Measurements from ENCODE around the gene KIAA1671. TPM values are rescaled to one million over a fixed set of nuclear protein-coding genes. Genes with fewer than 3 reads are reported as not detected.
A peak's percentile ranks its signal among the peaks of the same experiment; 100 is the strongest.

Gene KIAA1671
- total RNA-seq, 1 experiment from 2014 or later, result 68.1 TPM

- CTCF ChIA-PET, result interaction anchor here (0.6 to 3.0 kb wide), 8 partner anchors 12 to 87 kb away, joined by 3 to 13 read pairs (median 4); no protein-coding TSS in a partner anchor
- BruUV-seq (replicated peaks), result no TSS peak
These were observed 73.2 kb downstream of the KIAA1671 start for GRCh38 chr22:25025491-25026400.

GRCh38 chr22:25027043-25027906 lies 74.8 kb downstream of the KIAA1671 start:
- DNase-seq (ENCODE audit: unreplicated experiment), result peak; percentile 40
- ChIA-PET POLR2A (interaction anchor here (0.6 to 2.2 kb wide), 8 partner anchors 19 to 263 kb away, joined by 3 to 8 read pairs (median 4); partner anchors contain the start of gene KIAA1671), CTCF (interaction anchor here (0.5 to 3.0 kb wide), 18 partner anchors 14 to 174 kb away, joined by 3 to 13 read pairs (median 4); partner anchors contain the start of gene KIAA1671)
- Mint-ChIP-seq H3K36me3 (ENCODE audit: insufficient read depth, unreplicated experiment) (peaks cover 66% of the 10 kb centered on the region), H3K27me3 (ENCODE audit: insufficient read depth, unreplicated experiment) (no peaks in the 10 kb centered on the region), H3K27ac (ENCODE audit: low read depth, unreplicated experiment) (peak overlapping the region; percentile 79), H3K4me3 (ENCODE audit: unreplicated experiment) (peak overlapping the region; percentile 13), H3K4me1 (ENCODE audit: insufficient read depth, unreplicated experiment) (peaks cover 28% of the 10 kb centered on the region), H3K9me3 (ENCODE audit: unreplicated experiment) (no peaks in the 10 kb centered on the region)
- intact Hi-C loops (cut with micrococcal nuclease), result loop anchor here (5.0 kb wide), 1 partner anchor 35 kb away; no protein-coding TSS in a partner anchor
- TF ChIP-seq CTCF (IDR thresholded peaks at IDR 0.05; ENCODE audit: unreplicated experiment), result no peak
- BruUV-seq (replicated peaks), result no TSS peak

More at GRCh38 chr22:25025491-25026400, 73.2 kb downstream of the KIAA1671 start:
- Mint-ChIP-seq H3K4me1 (ENCODE audit: insufficient read depth, unreplicated experiment) (peaks cover 28% of the 10 kb centered on the region), H3K4me3 (ENCODE audit: unreplicated experiment) (peak overlapping the region; percentile 13), H3K27ac (ENCODE audit: low read depth, unreplicated experiment) (peak overlapping the region; percentile 79), H3K27me3 (ENCODE audit: insufficient read depth, unreplicated experiment) (no peaks in the 10 kb centered on the region), H3K9me3 (ENCODE audit: unreplicated experiment) (no peaks in the 10 kb centered on the region), H3K36me3 (ENCODE audit: insufficient read depth, unreplicated experiment) (peaks cover 70% of the 10 kb centered on the region)
- DNase-seq (ENCODE audit: unreplicated experiment), result peak; percentile 54
- POLR2A ChIA-PET, result interaction anchor here (1.0 to 2.2 kb wide), 5 partner anchors 11 to 73 kb away, joined by 3 to 8 read pairs (median 5); partner anchors contain the start of gene KIAA1671
- TF ChIP-seq CTCF (IDR thresholded peaks at IDR 0.05; ENCODE audit: unreplicated experiment), result no peak
- intact Hi-C loops (cut with micrococcal nuclease), result loop anchor here (5.0 kb wide), 1 partner anchor 33 kb away; no protein-coding TSS in a partner anchor

GRCh38 chr22:25027959-25028840 lies 75.7 kb downstream of the KIAA1671 start:
- H3K9me3 Mint-ChIP-seq (ENCODE audit: unreplicated experiment), result no peaks in the 10 kb centered on the region
- no peak overlapping the region for H3K4me3 Mint-ChIP-seq (ENCODE audit: unreplicated experiment)
- DNase-seq (ENCODE audit: unreplicated experiment), result no peak
- H3K27ac Mint-ChIP-seq (ENCODE audit: low read depth, unreplicated experiment), result peak overlapping the region; percentile 79
- intact Hi-C loops (cut with micrococcal nuclease), result loop anchor here (1.0 to 5.0 kb wide), 2 partner anchors 36 to 76 kb away; partner anchors contain the start of gene KIAA1671
- TSS peak; percentile 9 for BruUV-seq (replicated peaks)
- POLR2A ChIA-PET, result interaction anchor here (0.5 to 2.2 kb wide), 5 partner anchors 14 to 75 kb away, joined by 3 to 8 read pairs (median 4); partner anchors contain the start of gene KIAA1671
- no peaks in the 10 kb centered on the region for H3K27me3 Mint-ChIP-seq (ENCODE audit: insufficient read depth, unreplicated experiment)
- CTCF ChIA-PET, result interaction anchor here (0.6 to 2.3 kb wide), 12 partner anchors 17 to 173 kb away, joined by 3 to 11 read pairs (median 4); partner anchors contain the start of gene KIAA1671
- peaks cover 73% of the 10 kb centered on the region for H3K36me3 Mint-ChIP-seq (ENCODE audit: insufficient read depth, unreplicated experiment)
- peak; percentile 28 for TF ChIP-seq CTCF (IDR thresholded peaks at IDR 0.05; ENCODE audit: unreplicated experiment)
- H3K4me1 Mint-ChIP-seq (ENCODE audit: insufficient read depth, unreplicated experiment), result peaks cover 28% of the 10 kb centered on the region

Measured in MCF 10A (cell line).